Hematopoietic multipotent progenitor cell (in vitro differentiated cells): Measurements from ENCODE around the gene TMEM45B. TPM values are rescaled to one million over a fixed set of nuclear protein-coding genes. Genes with fewer than 3 reads are reported as not detected.
"Not testable (repeated sequence)": the region's sequence is repeated elsewhere in the genome, so short reads cannot be mapped to it uniquely, and the experiment has no call there.

Source experiments
- DNase-seq, 3 donors: peaks; one replicate each; pipeline ENCODE4 v3.0.0-alpha.2; 2011 to 2015; ENCODE audit warnings: low read depth in 2 of 3, low spot score in 2 of 3
- total RNA-seq: library from RNA; depleted of rRNA; stranded (reverse); fragments of >200 nt; gene quantifications from one replicate; pipeline ENCODE4 v1.2.3, GENCODE V29; 2012

Gene TMEM45B
- total RNA-seq: 0.27 TPM

- no peak for DNase-seq
These were observed at the start of gene TMEM45B for GRCh38 chr11:129815596-129816461. TMEM45B (plus strand) TSS chr11:129815848; CDS start chr11:129852483, 36,635 bp downstream.

DNA sequence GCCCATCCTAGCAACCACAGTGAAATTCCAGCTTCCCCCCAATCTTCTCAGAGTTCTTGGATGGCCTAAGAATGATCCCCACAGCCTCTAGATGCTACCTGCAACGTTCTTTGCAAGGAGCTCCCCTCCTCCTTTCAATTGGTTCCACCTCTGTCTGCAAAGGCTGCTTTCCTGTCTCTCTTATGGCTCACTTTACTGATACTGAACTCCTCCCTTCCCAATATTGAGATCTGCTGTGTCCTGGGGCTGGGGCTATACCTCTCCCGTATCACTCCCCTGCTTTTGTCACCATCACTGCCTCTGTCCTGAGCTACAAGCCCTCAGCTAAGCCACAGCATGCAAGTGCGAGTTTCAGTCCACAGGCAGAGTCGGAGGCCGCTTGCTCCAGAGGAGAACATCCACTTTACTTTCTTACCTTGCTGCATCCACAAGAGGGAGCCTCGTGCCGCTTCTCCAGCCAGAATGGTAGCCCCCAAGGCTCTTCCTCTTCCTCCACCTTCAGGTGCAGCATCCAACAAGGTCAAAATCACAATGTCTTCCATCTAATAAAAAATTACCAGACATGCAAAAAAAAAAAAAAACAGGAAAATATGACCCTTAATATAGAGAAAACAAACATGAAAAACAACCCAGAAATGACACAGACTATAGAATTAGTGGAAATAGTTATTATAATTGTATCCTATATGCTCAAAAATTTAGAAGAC lies 48.6 kb upstream of the TMEM45B start:
- peak in 1 of 3 donors; percentile 38 for DNase-seq

DNA sequence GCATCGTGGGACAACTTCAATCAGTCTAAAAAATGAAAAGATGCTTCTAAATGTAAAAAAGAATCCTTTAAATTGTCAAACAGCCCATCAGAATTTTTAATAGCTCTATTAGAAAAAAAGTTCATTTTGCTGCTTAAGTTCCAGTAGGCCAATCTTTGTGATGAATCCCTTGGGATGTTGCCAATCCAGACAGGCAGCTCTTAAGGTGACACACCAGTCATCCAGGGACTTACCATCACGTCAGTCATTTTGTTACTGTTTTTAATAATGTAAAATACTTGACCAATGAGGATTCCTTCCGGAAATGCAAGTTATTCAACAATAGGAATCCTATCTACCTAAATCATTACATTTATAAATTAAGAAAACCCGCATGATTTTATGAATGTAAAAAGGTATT lies 47.8 kb upstream of the TMEM45B start:
- no peak for DNase-seq

- no peak for DNase-seq
These were observed 47.3 kb upstream of the TMEM45B start for GRCh38 chr11:129768356-129768755.

- no peak for DNase-seq
These were observed 46.6 kb upstream of the TMEM45B start for GRCh38 chr11:129769059-129769458.

DNA sequence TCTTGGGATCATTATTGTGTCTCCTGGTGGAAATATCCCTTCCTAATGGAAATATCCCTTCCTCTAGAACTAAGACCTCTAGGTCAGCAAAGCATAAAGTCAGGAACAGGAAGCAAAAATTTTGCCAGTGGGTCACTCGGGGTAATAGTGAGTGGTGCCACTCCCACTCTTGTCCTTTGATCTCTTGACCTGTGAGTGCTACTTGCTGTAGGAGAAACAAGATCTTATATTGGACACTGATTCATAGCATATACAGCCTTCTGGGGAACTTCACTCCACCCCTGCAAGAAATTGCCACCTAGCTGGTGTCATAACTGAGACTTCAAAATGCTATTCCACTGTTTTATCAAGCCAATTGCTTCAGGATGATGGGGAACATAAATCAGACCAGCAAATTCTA lies 44.7 kb upstream of the TMEM45B start:
- no peak for DNase-seq

GRCh38 chr11:129771456-129771855 lies 44.2 kb upstream of the TMEM45B start:
- DNase-seq: not testable (repeated sequence)

- DNase-seq: no peak
These were observed 36.8 kb upstream of the TMEM45B start for GRCh38 chr11:129778877-129779276.

DNA sequence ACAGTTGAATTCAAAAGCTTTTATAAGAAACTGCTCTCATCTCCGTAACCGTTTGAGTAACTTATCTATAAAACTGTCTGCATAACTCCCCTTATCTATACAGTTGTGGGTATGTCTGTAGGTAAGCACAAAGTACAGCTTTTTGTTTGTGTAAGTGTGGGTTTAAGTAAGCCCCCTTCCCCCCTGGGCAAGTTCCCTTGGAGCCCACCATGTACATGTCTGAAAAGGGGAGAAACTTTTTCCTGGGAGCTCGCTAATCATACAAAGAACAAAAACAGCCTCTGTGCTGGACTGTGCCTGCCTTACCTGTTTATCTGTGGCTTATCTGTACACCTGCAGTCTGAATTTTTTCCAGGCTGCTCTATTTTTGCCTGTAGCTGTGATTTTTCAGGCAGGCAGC lies 36.3 kb upstream of the TMEM45B start:
- no peak for DNase-seq

- DNase-seq: peak in 1 of 3 donors; percentile 19
These were observed 30.1 kb upstream of the TMEM45B start for GRCh38 chr11:129785383-129786111.

GRCh38 chr11:129786112-129786416 lies 29.6 kb upstream of the TMEM45B start:
- DNase-seq: not testable (repeated sequence)

DNA sequence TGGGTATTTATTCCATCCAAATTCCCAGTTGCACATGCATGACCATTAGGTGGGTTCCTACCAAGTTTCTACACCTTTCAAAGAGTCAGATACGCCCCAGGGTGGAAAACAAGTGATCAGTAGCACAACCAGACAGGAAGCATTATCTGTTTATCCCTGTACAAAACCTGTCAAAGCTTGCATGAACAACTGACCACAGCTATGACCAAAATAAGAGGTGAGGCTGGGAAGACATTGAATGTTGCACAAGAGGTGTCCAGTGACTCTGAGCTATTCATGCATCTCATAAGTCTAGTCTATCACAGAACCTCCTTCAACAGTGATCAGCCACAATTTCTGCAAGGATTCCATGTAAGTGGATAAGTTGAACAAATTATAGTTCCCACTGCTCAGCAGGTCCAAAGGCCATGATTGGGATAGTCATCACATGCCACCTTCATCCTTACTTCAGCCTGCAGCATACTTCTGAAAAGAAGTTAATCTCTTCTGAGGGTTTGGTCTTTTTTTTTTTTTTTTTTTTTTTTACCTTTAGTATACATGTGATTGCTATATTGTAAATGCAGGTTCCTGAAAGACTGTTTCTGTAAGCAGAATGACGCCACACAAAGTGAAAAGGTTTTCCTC lies 28.0 kb upstream of the TMEM45B start:
- no peak for DNase-seq

DNA sequence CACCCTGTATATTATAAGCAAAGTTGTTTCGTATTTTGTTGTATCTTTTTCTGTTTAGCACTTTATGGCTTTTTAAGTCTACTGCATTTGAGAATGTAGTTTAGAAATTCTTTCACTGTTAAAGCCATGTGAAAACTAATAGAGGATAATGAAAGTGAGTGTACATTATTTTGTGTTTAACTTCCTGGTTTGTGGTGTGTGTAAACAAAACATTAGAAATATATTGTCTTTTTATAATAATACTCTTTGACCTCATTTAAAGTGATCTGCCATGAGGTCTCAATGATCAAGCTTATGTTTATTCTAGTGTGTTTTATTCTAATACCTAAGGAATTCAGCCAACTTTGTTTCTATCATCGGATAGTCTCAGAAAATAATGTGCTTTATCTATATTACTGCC lies 27.4 kb upstream of the TMEM45B start:
- DNase-seq: no peak

DNA sequence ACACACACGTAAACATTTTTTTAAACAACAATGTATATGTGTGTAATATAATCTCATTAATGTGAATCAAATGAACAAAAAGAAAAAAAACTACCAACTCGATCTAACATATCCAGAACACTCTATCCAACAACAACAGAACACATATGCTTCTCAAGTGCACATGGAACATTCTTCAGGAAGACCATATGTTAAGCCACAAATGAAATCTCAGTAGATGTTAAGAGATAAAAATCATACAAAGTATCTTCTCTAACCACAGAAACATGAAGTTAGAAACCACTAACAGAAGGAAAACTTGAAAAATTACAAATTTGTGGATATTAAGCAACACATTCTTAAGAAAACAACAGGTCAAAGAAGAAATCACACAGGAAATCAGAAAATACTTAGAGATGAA lies 25.5 kb upstream of the TMEM45B start:
- DNase-seq: no peak

DNA sequence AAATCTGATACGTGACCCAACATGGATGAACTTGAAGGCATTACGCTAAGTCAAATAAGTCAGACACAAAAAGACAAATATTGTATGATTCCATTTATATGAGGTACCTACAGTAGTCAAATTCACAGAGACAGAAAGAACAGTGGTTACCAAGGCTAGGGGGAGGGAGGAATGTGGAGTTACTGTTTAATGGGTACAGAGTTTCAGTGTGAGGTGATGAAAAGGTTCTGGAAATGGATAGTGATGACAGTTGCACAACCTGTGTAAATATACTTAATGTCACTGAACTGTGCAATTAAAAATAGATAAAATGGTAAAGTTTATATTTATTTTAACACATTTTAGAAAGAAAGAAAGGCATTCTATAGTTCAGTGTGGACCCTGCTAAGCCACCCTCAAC lies 24.1 kb upstream of the TMEM45B start:
- no peak for DNase-seq

GRCh38 chr11:129792663-129793062 lies 23.0 kb upstream of the TMEM45B start:
- DNase-seq: no peak

GRCh38 chr11:129795089-129795488 lies 20.6 kb upstream of the TMEM45B start:
- DNase-seq: no peak

- no peak for DNase-seq
These were observed 17.4 kb upstream of the TMEM45B start for GRCh38 chr11:129798212-129798611.

- DNase-seq: not testable (repeated sequence)
These were observed 15.5 kb upstream of the TMEM45B start for GRCh38 chr11:129800162-129800561.

DNA sequence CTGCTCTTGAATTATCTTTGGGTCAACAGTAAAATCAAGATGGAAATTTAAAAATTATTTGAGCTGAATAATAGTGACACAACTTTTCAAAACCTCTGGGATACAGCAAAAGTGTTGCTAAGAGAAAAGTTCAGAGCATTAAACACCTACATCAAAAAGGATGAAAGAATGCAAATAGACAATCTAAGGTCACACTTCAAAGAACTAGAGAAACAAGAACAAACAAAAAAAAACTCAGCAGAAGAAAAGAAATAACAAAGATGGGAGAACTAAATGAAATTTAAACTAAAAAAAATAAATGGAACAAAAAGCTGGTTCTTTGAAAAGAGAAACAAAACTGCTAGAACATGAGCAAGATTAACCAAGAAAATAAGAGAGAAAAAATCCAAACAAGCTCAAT lies 15.0 kb upstream of the TMEM45B start:
- DNase-seq: no peak

GRCh38 chr11:129803533-129803932 lies 12.1 kb upstream of the TMEM45B start:
- no peak for DNase-seq
